GM18858 (cell line): Measurements from ENCODE around the gene COL9A3.

Experiments
- ATAC-seq: cut with Tn5 transposase; IDR thresholded peaks from one replicate; pipeline ENCODE4 v1.9.1; 2021; ENCODE audit not compliant: unreplicated experiment

The COL9A3 gene

GRCh38 chr20:62796699-62797491 is 20.0 kb upstream of the COL9A3 start:
- ATAC-seq: no peak

DNA sequence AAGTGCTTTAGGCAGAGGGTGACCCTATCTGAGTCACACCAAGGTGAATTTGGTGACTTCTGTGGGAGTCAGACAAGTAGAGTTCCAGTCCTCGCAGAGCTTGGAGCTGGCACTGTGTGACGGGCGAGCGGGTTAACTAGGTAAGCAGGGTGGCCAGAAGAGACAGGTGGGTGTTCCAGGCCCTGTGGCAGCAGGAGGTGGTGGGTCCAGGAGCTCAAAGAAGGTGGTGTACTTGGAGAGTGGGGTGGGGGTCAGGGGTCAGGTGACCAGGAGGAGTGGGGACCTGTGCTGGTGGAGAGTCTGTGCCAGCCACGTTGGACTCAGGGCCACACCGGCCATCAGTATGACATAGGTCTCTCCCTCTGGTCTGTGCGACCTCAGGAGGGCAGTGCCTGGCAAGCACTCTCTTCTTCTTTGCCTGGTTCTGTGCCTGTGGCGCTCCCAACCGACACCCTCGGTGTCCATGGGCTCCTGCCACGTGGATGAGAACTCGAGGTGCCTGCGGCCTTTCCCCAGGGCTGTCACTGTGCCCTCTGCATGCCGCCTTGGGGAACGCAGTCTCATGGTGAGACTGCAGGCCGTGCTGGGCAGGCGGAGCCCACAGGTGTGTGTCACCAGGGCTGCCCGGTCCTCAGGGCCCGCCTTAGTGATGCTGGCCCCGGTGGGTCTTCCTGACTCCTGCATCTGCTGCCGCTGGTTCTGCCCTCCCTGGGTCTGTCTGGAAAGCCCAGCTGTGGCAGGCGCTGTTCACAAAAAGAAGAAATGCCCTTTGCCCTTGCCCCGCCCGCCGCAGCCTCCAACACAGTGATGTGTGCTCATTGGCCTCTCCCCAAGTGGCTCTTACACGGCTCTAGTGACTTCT is 18.9 kb upstream of the COL9A3 start:
- ATAC-seq: no peak

- ATAC-seq: no peak
These were observed 17.8 kb upstream of the COL9A3 start for GRCh38 chr20:62799036-62799435.

GRCh38 chr20:62799459-62799858 is 17.4 kb upstream of the COL9A3 start:
- no peak for ATAC-seq

DNA sequence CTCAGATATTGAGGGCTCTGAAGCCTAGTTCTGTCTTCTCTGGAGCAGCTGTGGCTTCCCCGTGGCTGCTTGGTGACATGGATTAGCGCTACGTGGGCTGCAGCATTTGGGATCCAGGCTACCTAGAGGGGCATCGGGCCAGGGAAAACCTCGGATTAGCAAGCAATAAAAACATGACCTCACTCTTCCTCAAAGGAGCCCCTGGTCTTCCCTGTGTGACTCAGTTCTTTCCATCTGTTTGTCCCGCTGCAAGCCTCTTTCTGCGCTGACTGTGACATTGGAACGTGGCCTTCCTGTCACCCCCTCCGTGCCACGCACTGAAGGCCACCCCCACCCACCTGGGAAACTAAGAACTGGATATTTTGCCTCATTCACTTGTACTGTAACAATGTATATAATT is 17.0 kb upstream of the COL9A3 start:
- no peak for ATAC-seq

DNA sequence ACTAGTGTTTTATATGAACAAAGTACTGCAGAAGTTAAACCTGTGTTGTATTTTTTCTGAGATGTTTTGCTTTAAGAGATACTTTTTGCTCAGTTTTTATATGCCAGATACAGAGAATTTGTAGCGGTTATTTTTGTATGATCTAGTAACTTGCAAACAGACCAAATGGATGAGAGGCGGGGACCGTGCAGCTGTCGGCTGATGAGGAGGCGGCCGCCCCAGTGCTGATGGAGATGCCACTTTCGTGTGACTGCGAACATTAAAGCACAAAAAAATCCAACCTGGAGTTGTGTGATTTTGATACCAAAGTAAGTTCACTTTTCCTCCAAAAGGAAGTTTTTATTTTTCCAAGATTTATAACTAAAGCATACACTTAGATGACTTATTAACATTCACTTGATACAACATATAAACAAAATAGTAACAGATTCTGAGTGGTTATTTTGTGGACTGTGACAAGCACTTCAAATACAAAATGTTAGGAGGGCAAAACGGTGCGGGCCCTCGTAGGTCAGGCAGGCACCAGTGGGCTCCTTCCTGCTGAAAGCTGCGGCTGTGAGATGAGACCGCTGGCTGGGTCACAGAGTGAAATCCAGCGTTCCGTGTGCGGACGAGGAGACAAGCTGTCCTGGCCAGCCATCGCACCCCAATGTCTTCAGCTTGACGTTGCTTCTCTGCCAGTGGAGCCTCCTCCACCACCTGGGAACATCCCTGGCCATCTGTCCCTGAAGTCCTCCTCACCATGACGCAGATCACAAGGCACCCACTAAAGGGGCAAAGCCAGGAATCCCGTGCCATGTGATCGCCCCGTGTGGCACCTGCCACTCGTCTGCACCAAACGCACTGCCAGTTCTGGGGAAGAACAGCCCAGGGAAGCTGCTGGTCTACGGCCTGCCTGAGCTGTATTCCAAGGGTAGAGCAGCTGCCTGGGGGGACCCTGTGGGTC is 16.3 kb upstream of the COL9A3 start:
- no peak for ATAC-seq

DNA sequence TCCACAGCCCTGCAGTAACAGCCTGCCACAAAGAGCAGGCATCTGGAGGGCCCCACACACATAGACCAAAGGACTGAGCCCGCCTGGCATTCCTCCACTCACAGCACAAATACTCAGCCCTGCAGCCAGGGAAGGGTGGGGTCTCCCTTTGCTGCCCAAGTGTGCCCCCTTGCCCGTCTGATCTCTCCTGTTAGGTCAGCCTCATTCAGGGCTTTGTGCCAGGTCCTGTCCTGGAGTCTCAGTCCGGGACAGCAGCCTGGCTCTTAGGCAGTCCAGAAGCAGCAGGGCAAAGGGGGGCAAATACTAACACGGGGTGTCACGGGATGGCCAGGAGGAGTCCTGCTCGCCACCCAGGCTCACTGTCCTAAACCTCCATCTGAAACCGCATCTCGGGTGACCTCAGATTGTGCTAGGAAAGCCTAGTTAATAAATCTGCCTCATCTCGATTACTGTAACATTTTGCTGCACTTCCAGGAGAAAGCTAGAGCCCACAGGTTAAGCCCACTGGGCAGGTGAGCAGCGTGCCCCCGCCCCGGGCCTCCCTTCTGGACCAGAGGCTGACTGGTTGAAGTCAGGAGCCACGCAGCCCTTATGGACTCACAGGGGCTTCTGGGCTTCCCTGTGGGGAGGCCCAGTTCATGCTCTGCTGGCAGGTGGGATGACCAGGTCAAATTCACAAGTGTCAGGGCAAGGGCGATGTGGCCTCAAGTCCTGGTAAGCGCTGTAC is 15.4 kb upstream of the COL9A3 start:
- ATAC-seq: no peak

- no peak for ATAC-seq
These were observed 14.7 kb upstream of the COL9A3 start for GRCh38 chr20:62802026-62802712.

DNA sequence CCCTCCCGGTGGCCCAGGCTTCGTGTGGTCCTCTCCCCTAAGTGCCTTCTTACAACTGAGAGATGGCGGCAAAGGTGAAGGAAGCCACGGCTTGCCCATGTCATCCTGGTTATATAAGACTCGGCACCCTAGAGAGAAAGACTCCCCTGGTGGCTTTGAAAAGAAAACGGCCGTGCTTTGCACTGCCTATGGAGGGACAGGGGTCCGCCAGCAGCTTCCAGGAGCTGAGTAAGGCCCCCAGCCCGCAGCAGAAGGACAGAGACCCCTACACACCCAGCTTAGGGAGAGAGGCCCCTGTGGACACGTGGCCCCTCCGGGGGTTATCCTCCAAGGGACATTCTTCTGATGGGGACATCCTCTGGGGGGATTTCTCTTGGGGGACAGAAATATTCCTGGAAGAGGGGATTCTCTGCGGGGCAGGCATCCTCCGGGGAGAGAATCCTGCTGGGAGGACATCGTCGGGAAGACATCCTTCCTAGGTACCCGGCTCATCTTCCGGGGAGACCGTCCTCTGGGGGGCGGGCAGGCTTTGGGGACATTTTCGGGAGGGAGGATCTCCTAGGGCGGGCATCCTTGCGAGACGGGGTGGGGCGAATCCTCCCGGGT is 12.7 kb upstream of the COL9A3 start:
- no peak for ATAC-seq

DNA sequence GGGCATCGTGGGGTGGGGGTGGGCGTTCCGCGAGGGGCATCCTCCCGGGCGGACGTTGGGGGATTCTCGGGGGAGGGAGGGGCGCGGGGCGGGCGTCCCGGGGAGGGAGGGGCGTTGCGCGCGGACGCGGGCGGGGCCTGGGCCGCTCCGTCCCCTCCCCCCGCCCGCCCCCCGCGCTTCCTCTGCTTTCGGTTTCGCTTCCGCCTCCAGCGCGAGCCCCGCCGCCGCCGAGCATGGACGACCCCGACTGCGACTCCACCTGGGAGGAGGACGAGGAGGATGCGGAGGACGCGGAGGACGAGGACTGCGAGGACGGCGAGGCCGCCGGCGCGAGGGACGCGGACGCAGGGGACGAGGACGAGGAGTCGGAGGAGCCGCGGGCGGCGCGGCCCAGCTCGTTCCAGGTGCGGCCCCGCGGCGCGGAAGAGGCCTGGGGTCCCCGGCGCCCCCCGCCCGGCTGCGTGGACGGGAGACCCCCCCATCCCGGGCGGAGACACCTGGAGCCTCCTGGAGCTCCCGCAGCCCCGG is 12.2 kb upstream of the COL9A3 start, which contains the start of gene OGFR:
Gene OGFR (plus strand): TSS at position 209 of the 528 bp plus-strand sequence. CDS start 25 bp downstream, at position 234.
- ATAC-seq: no peak

- ATAC-seq: no peak
These were observed 11.6 kb upstream of the COL9A3 start for GRCh38 chr20:62805155-62805710.

GRCh38 chr20:62805711-62806382 is 11.0 kb upstream of the COL9A3 start:
- no peak for ATAC-seq

GRCh38 chr20:62806383-62807050 is 10.3 kb upstream of the COL9A3 start:
- ATAC-seq: no peak

- ATAC-seq: no peak
These were observed 9.2 kb upstream of the COL9A3 start for GRCh38 chr20:62807444-62808210.

- ATAC-seq: no peak
These were observed 8.5 kb upstream of the COL9A3 start for GRCh38 chr20:62808211-62808865.
